IPS-NIHi7 (cell line): ENCODE results near the gene CDKN2C.

Source experiments
- DNase-seq: peaks from one replicate; pipeline ENCODE4 v3.0.0; 2012; ENCODE audit warnings: mixed read lengths; ENCODE audit errors: extremely low spot score

Gene CDKN2C

DNA sequence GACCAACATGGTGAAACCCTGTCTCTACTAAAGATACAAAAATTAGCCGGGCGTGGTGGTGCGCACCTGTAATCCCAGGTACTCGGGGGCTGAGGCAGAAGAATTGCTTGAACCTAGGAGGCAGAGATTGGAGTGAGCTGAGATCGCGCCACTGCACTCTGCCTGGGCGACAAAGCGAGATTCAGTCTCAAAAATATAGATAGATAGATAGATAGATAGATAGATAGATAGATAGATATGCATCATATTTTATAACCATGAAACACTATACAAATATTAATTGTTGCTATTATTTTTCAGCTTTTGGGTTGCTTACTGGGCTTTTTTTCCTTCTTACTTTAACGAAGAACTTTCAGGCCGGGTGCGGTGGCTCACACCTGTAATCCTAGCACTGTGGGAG is 5.2 kb upstream of the CDKN2C start:
- DNase-seq, result no peak

DNA sequence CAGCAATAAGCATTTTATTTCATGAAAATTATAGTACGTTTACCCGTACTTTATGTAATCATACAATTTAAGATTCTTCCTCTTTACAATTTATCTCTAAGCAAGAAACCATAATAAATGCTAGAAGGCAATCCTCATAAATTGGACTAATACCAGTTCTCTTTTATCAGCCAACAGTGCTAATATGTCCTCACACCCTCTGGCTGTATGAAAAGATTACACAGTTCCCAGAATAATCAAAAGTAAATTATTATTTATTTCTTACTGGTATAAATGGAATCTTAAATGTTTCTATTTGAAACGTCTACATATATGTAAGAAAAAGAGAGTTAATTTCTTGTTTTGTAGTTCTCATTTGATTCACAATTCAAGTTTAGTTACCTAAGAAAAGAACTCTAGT is 3.1 kb upstream of the CDKN2C start:
- DNase-seq, result no peak

DNA sequence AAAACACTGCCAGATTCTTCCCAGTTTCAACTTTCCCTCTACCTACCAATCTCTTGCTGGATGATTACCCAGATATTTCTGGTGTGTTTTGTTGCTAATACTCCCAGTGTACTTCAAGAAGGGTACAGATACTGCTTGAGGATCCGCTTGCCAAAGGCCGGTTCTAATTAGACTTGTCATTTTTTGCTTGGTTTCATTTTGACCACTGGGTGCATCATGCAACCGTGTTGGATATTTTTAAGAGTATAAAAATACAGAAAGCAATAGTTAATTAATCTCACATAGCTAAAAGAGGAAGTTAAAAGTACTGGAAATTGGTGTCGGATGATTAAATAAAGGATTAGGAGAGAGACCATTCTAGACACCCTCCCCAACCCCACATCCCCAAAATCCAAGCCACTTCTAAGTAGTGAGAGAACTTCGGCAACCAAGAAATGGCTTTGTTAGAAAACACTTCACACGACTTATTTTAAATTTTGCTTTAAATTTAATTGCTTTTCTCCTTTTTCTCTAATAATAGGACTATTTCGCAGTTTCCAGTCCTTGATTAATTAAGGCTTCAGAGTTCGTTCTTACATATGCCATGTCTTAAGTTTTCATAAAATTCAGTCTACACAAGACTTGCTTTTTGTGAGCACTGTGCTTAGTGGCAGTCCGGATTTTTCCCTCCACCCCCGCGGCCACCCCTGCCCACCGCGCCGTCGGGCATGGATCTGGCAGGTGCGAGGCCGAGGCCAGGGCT is 2.5 kb upstream of the CDKN2C start:
- DNase-seq, result no peak

DNA sequence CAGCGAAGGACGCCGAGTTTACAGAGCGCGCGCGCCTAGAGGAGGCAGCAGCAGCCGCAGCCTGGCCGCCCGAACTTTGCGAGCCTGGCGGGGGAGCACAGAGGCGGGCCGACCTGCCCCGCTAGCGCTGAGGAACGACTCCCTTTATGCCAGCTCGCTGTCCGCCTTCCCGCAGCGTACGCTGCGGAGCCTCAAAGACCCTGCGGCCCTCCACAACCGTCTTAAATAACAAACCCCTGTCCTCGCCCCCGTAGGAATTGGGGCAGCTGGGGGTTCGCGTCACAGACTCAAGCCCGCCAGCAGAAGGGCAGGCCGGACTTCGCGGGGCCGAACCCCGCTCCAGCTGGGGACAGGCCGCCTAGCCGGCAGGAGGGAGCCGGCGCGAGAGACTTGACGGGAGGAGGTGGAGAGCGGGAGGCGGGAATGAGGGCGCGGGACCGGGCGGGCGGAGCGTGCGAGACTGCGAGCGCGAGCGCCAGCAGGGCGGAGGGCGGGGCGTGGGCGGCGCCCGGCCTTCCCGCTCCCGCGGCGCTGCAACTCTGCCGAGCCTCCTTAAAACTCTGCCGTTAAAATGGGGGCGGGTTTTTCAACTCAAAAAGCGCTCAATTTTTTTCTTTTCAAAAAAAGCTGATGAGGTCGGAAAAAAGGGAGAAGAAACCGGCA is 1.8 kb upstream of the CDKN2C start:
- peak; percentile 83 for DNase-seq

DNA sequence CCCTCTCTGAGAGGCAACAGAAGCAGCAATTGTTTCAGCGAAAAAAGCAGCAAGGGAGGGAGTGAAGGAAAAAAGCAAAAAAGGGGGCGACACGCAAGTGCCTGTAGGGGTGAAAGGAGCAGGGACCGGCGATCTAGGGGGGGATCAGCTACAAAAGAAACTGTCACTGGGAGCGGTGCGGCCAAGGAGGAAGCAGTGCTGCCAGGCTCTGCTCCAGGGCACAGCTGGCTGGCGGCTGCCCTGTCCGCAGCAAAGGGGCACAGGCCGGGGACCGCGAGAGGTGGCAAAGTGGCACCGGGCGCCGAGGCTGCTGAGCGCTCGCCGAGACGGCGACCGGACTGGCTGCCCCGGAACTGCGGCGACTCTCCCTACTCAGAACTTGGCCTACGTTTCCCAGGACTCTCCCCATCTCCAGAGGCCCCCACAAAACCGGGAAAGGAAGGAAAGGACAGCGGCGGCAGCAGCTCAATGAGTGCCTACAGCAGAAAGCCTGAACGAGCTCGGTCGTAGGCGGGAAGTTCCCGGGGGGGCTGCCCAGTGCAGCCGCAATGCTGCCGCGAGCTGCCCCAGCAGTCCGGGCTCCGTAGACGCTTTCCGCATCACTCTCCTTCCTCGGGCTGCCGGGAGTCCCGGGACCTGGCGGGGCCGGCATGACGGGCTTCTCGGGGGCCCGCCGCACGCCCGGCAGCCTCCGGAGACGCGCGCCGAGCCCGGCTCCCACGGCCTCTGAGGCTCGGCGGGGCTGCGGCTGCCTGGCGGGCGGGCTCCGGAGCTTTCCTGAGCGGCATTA is 1.0 kb upstream of the CDKN2C start:
- DNase-seq, result peak; percentile 24

DNA sequence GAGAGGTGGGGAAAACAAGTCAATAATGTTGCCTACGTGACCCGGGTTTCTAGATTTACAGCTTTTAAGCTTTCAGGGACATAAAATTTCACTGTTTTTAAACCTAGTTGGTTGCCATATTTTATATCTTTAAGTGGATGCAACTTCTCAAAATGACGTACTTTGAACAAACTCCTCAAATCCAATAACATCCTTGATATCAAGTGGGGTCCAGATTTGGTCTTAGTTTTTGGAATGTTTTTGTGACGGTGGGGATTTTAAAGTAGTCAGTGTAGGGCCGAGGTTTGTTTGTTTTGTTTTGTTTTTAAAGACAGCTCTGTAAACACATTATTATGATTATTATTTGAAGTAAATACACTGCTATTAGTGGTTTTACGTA is 453 bp downstream of the CDKN2C start:
- no peak for DNase-seq

DNA sequence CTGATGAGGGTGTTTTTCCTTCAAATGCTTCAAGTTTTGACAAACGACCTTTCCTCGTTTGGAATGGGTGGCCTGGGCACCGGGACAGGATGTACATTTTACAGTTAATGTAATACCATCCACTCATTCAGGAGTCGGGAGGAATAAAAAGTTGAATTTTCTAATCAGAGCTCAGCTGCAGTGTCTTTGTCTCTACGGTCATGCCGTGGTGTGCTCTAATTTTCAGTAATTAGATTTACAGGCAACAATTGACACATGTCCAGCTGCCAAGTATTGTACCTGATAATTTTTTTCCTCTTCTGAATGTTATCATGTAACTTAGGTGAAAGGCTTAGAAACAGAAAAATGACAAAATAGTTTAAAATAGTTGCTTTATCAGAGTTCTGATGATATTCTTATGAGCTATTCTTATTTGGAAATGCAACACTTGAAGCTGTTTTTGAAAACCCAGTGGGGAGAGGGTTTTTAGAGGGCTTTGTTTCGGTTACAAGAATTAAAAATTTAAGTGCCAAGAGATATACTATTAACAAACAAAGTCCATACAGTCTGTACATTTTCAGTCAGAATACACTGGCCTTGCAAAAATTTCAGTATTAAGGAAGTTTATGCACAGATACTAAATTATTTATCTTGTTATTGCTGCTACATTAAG is 1.0 kb downstream of the CDKN2C start:
- DNase-seq, result no peak

DNA sequence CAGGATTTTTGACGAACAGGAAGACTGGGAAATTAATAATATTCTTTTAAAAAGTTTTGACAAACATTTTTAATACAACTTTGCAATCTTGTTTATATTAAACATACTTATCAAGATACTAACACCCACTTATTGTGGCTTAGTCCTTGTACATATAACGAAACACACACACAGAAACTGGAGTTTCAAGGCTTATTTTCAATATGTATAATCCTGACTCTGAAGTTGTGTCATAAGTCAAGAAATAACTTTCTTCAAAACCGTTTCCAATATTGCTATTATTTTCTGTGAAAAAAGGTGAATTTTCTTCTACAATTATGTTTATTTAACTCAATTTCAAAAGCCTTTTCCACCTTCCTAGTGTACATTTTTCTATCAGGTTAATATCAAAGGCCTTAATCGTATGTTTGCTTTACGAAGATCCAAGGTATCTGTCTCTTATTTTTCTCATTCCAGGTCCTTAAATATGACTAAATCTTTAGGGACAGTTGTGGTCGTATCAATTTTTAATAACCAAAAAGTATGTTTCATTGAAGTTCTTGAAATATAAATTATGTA is 1.8 kb downstream of the CDKN2C start:
- no peak for DNase-seq

DNA sequence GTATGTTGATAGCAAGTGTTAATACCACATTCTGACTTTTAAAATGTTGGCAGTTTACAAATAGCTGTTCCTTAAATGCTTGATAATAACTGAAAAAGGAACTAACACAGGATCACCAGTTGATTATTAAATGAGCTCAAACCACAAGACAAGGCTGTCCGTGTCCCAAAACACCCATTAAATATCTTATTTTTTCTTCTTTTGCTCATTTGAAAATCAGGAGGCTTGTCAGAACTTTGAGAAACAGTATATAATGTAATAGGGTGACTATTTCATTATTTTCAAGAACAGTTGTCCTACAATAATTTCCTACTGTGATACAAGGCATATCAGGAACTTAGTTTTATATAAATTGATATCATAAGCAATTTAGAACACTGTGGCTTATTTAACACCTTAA is 2.7 kb downstream of the CDKN2C start:
- no peak for DNase-seq

DNA sequence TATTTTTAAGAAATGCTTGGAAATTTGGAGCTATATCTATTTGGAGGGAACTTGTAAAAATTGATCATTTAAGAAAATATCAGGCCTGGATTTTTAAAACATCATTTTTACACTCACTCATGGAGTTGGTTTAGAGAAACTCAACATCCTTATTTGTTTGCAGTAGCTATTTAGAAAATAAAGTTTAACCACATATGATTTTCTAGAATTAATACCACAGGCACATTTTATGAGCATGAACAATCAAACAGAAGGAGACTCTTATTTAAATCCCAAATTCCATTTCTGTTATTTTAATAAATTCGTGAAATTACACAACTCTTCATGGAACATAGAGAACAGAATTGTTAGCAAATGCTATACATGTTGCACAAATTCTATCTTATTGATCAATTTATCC is 3.2 kb downstream of the CDKN2C start:
- DNase-seq, result no peak

DNA sequence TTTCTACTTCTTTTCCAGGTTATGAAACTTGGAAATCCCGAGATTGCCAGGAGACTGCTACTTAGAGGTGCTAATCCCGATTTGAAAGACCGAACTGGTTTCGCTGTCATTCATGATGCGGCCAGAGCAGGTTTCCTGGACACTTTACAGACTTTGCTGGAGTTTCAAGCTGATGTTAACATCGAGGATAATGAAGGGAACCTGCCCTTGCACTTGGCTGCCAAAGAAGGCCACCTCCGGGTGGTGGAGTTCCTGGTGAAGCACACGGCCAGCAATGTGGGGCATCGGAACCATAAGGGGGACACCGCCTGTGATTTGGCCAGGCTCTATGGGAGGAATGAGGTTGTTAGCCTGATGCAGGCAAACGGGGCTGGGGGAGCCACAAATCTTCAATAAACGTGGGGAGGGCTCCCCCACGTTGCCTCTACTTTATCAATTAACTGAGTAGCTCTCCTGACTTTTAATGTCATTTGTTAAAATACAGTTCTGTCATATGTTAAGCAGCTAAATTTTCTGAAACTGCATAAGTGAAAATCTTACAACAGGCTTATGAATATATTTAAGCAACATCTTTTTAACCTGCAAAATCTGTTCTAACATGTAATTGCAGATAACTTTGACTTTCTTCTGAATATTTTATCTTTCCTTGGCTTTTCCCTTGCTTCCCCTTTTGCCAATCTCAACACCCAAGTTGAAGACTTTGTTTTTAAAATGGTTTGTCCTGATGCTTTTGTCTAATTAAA is 4.0 kb downstream of the CDKN2C start:
- DNase-seq, result no peak

DNA sequence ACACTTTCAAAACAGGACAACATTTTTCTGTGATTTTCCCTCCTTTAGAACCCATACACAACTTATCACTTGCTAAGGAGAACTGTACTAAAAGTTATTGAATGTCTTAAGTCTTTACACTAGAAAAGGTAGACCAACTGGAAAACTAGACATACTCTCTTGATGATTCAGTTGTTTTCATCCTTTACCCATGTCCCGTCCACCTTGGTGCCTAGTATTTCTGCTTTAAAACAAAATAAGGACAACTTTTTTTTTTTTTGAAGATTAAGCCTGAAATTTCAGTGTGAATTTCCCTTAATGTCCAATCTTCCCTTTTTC is 4.5 kb downstream of the CDKN2C start:
- DNase-seq, result no peak

DNA sequence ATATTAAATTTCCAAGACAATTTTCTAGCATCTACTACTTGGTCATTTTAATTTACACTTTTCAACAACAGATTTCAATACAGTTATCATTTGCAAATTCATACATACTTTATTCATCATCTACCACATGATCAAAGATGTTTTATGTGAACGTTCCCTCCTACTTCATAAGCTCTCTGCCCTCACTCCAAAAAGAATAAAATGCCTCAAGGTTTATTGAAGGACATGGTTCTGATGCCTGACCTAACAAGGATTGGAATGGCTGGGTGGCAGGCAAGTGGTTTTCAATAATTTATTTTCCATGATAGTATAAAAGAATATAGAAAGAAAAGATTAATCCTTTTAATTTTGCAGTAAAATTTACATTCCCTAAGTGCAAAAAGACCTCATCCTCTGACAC is 5.4 kb downstream of the CDKN2C start:
- DNase-seq, result no peak

DNA sequence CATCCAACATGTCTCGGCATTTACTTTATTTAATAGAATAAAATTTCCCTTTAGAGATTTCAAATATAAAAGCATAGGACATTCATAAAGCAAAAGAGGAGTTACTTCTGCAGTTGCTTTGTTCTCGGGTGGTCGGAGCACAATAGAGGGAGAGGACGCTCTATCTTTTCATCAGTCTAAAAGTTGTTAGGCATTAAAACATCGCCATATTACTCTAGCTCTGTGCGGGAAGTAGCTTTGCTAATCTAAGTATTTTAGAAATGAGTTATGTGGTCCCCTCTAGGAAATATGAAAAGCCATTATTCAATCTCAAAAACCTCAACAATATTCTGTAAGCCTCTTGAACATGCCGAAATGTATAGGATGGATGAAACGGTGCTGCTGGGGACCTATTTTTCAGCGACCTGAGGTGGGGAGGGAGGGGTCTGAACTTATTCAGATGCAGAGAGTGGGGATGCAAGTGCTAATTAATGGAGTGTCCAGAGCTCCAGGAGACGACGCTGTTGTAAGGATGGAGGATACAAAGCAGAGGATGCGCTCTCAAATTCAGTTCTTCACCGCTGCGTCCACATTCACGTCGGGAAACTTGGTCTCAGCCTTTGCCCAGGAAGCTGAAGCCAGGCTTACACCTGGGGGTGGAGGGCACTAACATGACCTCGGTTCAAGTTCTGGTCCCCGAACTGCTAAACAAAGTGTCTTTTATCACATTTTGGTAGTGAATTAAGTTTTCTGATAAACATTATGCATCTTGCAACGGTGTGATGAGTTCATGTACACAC is 6.3 kb downstream of the CDKN2C start:
- peak; percentile 26 for DNase-seq

DNA sequence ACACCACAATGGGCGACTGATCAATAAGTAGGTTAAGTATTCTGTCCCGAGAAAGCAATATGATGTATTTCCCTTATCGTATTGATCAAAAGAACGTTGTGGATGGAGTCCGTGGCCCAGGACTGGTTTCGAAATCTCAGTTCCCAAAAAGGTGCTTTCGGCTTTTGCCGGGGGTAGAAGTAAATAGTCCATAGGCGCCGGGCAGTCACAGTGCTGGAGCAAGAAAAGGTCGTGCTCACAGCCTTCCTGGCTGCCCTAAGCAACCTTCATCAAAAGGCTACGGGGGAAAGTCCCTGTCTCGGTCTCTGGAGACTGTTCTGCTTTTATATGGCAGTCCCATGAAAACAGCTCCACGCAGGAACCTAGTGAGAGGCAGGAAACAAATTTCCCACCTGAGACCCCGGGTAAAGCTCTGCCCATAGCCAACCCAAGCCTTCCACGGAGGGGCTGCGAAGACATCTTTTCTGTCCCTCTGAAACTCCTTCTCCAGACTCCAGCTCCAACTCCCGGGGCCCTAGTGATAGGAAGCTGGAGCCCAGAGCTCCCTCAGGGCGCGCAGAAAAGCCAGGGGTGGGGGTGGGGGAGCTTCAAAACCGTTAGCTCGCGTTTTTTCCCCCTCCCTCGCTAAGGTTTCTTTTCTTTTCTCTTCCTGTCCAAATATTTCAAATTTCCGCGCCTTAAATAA is 7.0 kb downstream of the CDKN2C start:
- DNase-seq, result peak; percentile 16

DNA sequence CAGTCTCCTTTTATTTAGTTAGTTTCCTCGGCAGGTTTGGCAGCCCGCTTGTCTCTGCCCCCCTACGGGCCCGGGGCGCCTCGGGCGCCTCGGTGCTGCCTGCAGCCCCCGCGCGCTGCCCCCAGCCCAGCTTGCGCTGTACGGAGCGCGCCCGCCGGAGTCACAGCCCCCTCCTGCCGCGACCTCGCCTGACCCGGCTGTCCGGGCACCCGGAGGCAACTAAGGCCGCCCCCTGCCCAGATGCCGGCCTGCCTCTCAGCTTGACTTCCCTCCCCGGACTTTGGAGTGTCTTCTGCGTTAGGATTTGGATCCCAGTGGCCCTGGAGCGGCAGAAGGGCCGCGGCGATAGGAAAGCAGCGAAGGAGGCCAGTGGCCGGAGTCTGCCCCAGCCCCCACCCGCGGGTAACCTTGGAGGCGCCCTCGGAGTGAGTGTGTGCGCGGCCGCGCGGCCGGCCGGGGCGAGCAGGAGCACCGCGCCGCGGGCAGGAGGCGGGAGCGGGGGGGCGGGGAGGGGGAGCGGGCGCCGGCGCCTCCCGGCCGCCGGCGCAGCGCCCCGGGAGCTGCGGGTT is 7.6 kb downstream of the CDKN2C start:
- no peak for DNase-seq

DNA sequence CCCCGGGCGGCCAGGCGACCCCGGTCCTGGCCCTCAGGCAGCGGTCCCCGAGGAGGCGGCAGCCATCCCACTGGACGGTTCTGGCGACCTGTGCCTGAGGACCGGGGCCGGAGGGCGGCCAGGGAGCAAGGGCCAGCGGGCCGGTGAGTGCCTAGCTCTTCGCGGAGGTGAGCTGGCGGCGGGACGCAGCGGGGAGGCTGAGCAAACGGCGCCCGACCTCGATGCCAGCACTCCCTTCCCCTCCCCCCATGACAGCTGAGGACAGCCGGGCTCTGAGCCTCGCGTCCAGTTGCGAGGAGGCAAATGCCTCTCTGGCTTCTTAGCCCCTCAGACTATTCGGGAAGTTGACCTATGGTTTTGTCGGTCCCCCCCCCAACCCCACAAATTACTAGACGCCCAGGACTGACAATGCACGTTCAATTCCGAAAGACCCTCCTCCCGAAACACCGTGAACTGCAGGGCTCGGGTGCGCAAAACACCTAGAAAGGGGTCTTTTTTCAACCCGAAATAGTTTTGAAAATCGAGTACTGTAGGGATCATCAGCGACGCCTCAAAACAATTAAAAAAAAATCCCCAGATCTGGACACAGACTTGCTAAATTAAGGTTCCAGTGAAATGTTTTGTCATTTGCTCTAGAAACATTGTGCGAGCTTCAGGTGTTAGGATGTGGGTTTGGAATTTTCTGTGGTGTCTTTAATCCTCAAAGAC is 8.3 kb downstream of the CDKN2C start:
- DNase-seq, result peak; percentile 84

DNA sequence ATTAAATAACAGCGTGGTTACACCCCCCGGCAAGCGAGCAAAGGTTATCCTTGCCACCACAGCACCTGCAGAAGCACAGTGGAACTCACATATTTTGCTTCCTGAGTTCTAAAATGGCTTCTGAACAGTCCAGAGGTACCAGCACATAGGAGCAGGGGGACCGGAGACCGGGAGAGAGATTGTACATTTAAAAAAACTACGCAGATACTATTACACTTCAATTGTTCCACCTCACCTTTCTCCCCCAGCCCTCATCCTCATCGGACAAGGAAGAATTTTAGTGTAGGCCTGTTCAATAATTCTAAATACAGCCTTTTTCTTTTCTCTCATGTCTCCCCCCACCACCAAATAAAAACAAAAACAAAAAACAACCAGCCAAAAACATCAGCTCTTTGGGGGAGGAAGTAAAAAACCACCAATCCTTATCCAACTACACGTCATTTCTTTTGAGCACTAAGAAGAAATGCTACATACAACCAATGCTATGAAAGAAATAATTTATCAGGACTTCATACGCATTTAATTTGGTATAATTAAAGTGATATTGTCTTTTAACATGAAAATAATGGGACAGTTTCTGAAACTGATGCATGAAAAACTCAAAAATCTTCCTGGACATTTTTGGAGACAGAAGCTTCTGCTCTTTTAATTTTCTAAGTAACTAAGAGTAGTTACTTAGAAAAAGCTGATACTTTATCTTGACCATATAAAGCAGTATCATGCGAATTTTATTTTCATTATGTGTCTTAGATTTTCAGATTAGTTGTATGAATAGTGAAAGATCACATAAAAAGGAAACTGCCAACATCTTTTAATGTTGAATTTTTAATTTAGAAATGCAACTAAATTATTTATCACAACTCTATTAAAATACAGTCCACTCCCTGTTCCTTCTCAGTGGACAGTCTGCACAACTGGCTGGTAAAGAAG is 9.1 kb downstream of the CDKN2C start:
- peak; percentile 11 for DNase-seq
